ENCODE data around the gene GPRIN1.
A peak's percentile ranks its signal among the peaks of the same experiment; 100 is the strongest.

The GPRIN1 gene

DNA sequence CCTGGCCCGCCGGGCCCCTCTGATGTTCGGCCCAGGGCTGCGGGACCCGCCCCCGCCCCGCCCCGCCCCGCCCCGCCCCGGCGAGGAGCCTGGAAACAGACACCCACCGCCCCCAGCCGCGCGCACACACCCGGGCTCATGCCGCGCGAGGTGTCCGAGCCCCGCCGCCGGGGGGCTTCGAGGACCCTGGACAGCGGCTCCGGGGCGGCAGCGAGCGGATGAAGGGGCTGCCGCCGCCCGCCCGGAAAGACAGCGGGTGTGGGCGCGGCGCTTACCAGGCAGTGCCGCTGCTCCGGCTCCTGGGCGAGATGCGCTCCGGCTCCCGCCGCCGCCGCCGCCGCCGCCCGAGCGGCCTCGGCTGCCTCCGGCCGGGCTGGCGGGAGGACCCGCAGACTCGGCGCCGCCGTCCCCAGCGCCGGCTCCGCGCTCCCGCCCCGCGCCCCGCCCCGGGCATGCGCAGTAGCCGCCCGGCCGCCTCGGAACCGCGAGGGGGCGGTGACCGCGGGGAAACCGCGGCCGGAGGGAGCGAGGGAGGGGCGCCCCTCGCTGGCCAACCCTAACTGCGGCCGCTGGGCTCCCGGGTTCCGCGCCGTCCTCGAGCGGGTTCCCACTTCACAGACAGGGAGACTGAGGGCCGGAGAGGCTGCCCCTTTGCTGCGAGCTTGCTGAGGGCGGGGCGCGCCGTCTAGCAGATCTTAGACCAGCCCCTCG, at the start of gene GPRIN1:
TSS of gene GPRIN1 (minus strand) at position 433 of the 711 bp plus-strand sequence. CDS start 10,322 bp downstream, outside the sequence.
- peak; percentile 30 to 72 for DNase-seq

GRCh38 chr5:176659512-176659839, 49.5 kb upstream of the GPRIN1 start:
- no peak for DNase-seq

DNA sequence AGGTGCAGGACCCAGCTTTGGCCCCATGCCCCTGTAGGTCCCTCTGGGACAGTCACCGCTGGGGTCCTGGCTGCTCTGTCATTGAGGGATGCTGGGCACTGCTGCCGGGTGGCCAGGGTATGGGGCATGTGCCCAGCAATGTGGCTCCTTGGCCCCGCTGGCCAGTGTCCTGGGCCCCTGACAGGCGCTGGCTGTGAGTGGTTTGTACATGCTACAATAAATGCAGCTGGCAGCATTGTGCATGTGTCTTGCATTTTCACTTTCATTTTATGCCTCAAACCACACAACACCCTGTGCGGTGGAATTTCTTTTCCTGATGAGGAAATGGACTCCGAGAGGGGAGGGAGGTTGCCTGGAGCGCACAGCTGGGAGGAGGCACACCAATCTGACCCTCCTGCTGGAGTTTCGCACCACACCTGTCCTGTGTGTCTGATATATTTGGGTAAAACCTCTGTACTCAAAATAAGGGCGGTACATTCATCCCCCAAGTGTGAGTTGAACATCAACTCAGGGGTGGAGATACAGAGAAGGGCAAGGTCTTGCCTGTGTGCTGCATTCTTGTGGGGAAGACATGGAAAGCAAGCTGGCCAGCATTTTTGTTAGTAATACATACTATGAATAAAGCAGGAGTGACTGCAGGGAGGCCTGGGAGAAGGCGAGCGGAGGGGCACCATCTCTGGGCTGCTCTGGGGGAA, 49.0 kb upstream of the GPRIN1 start:
- no peak for DNase-seq

DNA sequence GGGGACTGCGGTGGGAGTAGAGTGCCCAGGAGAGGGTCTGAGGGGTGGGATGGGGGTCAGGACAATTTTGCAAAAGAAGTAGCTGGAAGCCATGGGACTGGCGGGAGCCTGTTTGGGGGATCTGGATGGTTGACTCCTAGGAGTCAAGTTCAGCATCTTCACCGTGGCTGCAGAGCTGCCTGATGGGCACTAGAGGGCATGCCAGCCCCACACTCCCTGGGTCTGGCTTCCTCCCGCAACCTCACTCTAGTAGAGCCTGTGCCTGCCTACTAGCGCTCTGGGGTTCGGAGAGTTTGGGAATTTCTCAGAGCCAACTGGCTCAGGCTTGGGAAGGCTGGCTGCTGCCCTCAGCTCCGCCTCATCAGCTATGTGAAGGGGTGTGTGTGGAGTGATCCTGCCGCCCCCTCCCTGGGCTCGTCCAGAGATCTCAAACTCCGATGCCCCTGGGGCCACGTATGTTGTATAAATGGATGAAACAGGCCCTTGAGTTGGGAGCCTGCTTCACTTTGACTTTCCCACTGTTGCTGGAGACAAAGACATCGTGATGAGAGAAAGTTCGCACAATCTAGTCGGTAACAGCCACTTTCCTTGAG, 48.1 kb upstream of the GPRIN1 start:
- peak; percentile 55 to 66 for DNase-seq

GRCh38 chr5:176656467-176656990, 46.6 kb upstream of the GPRIN1 start:
- DNase-seq, result no peak

- peak in 1 of 2 experiments; percentile 57 for DNase-seq
Measured at GRCh38 chr5:176654856-176655255, 44.9 kb upstream of the GPRIN1 start.

DNA sequence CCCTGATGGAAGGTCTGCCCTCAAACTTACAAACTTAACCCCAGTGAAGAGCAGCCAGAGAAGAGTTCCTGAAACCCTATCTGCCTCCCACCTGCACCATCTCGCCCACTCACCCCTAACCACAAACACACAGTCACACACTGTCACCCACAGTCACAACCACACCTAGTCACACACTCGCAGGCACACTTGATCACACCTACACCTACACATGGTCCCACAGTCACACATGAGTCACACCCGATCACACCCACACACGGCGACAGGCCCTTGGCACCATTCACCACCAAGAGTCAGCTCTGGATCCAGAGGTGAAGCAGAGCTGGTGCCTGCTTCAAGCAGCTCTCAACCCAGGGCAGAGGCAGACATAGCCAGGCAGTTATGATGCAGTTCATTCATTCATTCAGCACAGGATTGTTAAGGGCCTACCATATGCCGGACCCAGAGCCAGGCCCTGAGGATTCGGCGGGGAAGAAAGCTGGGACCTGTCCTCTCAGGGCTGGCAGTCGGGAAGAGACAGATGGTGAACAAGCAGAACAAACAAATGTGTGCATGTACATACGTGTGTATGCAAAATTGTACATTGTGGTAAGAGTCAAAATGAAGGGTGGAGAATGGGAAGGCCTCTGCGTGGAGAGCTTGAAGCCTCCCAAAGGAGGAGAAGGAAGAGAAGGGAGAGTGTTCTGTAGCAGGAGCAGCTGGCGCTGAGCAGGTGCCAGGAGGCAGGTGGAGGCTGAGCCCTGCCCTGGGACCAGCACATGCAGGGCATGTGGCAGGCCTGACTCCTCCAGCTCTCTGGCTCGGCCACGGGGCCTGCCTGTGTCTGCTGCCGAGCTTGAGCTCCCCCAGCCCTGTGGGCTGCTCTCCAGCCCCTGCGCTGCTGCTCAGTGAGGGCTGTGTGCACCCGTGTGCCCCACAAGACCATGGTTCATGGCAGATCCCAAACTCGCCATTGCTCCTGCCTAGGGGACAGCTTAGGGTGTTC, 43.7 kb upstream of the GPRIN1 start:
- peak; percentile 76 to 96 for DNase-seq

DNA sequence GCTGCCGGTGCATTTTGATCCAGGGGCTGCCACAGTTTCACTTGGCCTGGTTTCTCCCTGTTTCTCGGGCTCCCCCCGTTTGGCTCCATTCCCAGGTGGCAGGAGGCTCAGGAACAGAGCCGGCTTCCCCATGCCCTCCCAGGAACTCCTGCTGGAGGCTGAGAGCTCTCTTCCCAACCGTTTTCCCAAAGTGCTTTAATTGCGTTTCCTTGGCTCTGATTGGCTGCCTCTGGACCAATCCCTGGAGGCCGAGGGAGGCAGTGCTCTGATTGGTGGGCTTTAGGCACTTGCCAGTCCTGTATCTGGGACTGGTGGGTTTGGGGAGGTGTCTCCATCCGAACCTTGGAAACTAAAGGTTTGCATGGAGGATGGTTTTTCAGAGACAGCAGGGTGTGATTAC, 42.2 kb upstream of the GPRIN1 start:
- DNase-seq, result no peak

GRCh38 chr5:176651472-176651980, 41.6 kb upstream of the GPRIN1 start:
- no peak for DNase-seq

GRCh38 chr5:176650354-176650884, 40.5 kb upstream of the GPRIN1 start:
- DNase-seq, result no peak

DNA sequence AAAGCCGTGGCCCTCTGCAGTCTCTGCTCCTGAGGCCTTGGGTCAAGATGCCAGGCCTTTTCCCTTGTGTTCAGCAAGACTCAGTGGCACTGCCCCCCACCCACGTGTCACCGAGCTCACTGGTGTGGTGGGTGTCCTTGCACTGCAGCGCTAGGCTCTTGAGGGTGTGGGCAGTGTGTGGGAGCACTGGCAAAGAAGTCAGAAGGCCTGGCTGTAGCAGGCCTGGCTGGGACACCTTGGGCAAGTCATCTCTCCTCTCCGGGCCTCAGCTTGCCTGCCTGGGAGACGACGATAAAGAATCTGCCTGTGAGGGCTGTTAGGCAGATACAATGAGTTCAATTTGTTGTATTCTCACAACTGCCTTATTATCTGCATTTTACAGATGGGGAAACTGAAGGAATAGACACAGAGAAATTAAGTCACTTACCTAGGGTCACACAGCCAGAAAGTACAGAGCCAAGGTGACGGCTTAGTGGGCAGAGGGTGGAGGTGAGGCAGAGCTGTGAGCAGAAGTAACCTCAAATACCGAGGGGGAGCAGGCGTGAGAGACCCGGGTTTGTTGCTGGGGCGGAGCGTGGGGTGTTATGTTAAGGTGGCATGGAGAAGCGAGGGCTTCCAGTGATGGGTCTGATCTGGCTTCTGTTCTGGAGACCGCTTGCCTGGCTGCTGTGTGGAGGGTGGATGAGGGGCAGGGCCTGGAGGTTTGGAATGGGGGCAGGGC, 38.7 kb upstream of the GPRIN1 start:
- DNase-seq, result peak in 1 of 2 experiments; percentile 44

DNA sequence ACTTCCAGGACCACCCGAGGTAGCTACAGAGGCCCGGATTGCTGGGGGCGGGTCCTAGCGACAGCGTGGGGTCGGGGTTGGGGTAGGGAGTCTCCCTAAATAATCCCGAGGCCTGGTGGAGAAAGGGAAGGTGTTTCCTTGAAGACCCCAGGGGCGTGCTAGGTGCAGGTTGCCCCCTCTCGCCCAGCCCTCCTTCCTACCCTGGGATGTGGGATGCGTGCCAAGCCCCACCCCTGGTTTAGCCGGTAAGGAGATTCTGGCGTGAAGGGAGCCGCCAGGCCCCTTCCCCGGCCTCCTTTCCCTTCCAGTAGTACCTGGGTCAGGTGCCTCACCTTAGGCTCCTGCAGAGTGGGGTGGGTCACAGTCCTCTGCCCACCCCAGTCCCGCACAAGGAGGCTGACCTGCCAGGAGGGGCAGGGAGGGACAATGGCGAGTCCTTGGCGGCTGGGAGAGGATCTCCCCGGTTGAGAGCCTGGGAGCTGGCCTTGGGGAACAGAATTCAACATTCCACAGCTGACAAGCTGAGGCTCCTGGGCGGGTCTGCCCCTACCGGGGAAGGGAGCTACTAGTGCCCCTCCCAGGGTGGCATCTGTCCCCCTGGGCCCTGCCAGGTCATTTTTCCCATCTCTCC, 38.0 kb upstream of the GPRIN1 start:
- DNase-seq, result no peak

- DNase-seq, result peak; percentile 94 to 99
Measured at GRCh38 chr5:176647030-176647842, 37.3 kb upstream of the GPRIN1 start, which contains the start of gene TSPAN17. Gene TSPAN17 (plus strand): TSS chr5:176647484. CDS start chr5:176647616, 132 bp downstream.

GRCh38 chr5:176646707-176647029, 36.7 kb upstream of the GPRIN1 start:
- DNase-seq, result no peak

DNA sequence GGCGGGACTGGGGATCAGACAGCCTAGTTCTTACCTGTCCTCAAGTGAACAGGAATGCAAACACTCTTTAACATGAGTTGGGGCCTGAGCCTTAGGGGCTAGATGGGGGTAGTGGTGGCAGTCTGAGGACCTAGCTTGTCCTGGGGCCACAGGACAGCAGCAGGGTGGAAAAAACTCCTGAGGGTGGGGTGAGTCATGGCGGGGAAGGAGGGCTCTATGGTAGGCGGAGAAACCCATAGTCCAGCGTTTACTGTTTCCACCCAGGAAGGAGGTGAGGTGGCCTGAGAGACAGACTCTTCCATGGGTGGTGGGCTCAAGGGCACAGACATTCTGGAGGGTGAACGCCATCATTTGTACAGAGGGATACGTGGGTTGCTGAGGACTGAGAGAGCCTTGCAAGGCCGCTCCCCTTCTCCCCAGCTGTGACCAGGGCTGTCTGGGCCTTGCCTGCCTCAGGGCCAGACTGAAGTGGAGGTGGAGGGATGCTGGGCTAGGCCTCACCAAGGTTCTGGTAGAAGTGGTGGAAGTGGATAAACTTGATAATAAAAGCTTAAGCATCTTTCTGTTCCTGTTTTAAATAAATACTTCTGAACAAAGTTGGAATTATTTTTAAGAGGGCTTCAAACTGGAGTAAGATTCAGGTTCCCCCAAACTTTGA, 36.2 kb upstream of the GPRIN1 start:
- DNase-seq, result no peak

- no peak for DNase-seq
Measured at GRCh38 chr5:176644878-176645670, 35.1 kb upstream of the GPRIN1 start.

- no peak for DNase-seq
Measured at GRCh38 chr5:176644294-176644693, 34.3 kb upstream of the GPRIN1 start.

- DNase-seq, result no peak
Measured at GRCh38 chr5:176643491-176644219, 33.7 kb upstream of the GPRIN1 start.

Data from stimulated activated CD4-positive, alpha-beta T cell treated with anti-CD3 and anti-CD28 coated beads, Interleukin-4, amount 100 ng/mL, for 4 hours (primary cell).